Caco-2 (cell line): ENCODE data around the gene CDK14. TPM values are rescaled to one million over a fixed set of nuclear protein-coding genes. Genes with fewer than 3 reads are reported as not detected.

ENCODE experiments used
- BruUV-seq: library from RNA; stranded (reverse); fragments of 400-500 nt; replicated peaks from 2 replicates; lab custom pipeline; 2021; lab: Mats Ljungman, UMichigan
- CTCF ChIA-PET: fragments of 300-600 bp; sonication (Branson Sonifier 250); formaldehyde crosslinking; loops from one replicate; lab custom pipeline; 2022; ENCODE audit warnings: antibody characterized with exemption; lab: Charles Lee
- POLR2A ChIA-PET: fragments of 300-600 bp; sonication (Branson Sonifier 250); formaldehyde crosslinking; loops from one replicate; lab custom pipeline; 2022; ENCODE audit warnings: antibody characterized with exemption; lab: Charles Lee
- DNase-seq, 2 experiments: peaks; one replicate each; pipeline versions ENCODE4 v3.0.0 to v3.0.0-alpha.2; 2020 to 2022
- H3K27me3 ChIP-seq: replicated peaks from 2 replicates; pipeline ENCODE4 v1.6.0; 2011; ENCODE audit warnings: low read length; ENCODE audit not compliant: control insufficient read depth, insufficient read depth
- H3K36me3 ChIP-seq: 2 replicates; pipeline ENCODE4 v1.5.1; 2011; ENCODE audit warnings: low read length; ENCODE audit not compliant: control insufficient read depth, insufficient read depth
- H3K4me1 ChIP-seq: fragments of 250-450 bp; sonication (Bioruptor Pico); 2 replicates; pipeline ENCODE4 v1.5.1; 2020; ENCODE audit warnings: mild to moderate bottlenecking
- H3K4me3 ChIP-seq: 2 replicates; pipeline ENCODE4 v1.5.1; 2011; ENCODE audit warnings: low read depth, mild to moderate bottlenecking, control low read depth, low read length
- H3K9me3 ChIP-seq: fragments of 250-450 bp; sonication (Bioruptor Pico); 2 replicates; pipeline ENCODE4 v1.5.1; 2020; ENCODE audit warnings: mild to moderate bottlenecking, moderate library complexity
- H3K27ac Mint-ChIP-seq: one replicate; pipeline ENCODE4 v1.8.0; 2022; ENCODE audit warnings: mixed read lengths; ENCODE audit not compliant: unreplicated experiment
- H3K27me3 Mint-ChIP-seq: one replicate; pipeline ENCODE4 v1.8.0; 2022; ENCODE audit warnings: mixed read lengths; ENCODE audit not compliant: insufficient read depth, unreplicated experiment
- H3K36me3 Mint-ChIP-seq: one replicate; pipeline ENCODE4 v1.8.0; 2022; ENCODE audit warnings: mild to moderate bottlenecking, mixed read lengths; ENCODE audit not compliant: insufficient read depth, unreplicated experiment
- H3K4me1 Mint-ChIP-seq: one replicate; pipeline ENCODE4 v1.8.0; 2022; ENCODE audit warnings: low read depth, mixed read lengths; ENCODE audit not compliant: unreplicated experiment
- H3K4me3 Mint-ChIP-seq: one replicate; pipeline ENCODE4 v1.8.0; 2022; ENCODE audit warnings: mild to moderate bottlenecking, moderate library complexity, mixed read lengths; ENCODE audit not compliant: unreplicated experiment
- H3K9me3 Mint-ChIP-seq: one replicate; pipeline ENCODE4 v1.8.0; 2022; ENCODE audit warnings: mixed read lengths; ENCODE audit not compliant: unreplicated experiment
- intact Hi-C: fragments of 100-400 bp; cut with micrococcal nuclease; formaldehyde crosslinking; loops from one replicate; pipeline ENCODE4 v1.10.0; 2022; ENCODE audit not compliant: unreplicated experiment
- total RNA-seq: library from RNA; stranded (reverse); gene quantifications from 2 replicates; pipeline ENCODE4 v1.2.3, GENCODE V29; 2022
- TF ChIP-seq, protein P1 (sequence below), 2 experiments: fragments of 200-600 bp in 1 of 2; IDR thresholded peaks; 1 replicate in 1 of 2; 2 replicates in 1 of 2; pipeline versions ENCODE4 v1.5.1 to v1.8.0; 2011 to 2022; ENCODE audit warnings: antibody characterized with exemption in 1 of 2, control low read depth in 1 of 2, inconsistent platforms in 1 of 2, low read depth in 1 of 2, low read length in 1 of 2, mild to moderate bottlenecking in 1 of 2, moderate library complexity in 1 of 2; ENCODE audit not compliant: insufficient read depth in 1 of 2, severe bottlenecking in 1 of 2, unreplicated experiment in 1 of 2

The CDK14 gene
- total RNA-seq, 1 experiment from 2014 or later = 18.2 TPM

DNA sequence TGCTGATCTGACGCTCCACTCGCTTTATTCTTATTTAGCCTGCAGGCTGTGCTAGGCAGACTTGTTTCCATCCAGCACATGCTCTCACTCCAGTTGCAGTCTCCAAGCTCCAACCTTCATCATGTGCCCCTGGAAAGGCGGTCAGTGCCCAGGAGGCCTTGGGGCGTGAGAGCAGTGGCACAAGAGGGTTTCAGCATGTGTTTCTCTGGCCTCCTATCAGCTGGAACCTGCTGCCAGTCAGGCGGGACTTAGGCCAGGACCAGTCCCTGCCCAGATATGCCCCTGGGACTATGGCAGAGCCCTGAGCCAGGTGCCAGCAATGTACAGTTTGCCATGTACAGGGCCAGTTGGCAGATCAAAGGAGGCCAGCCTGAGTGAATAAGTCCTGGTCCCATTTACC, 337.9 kb downstream of the CDK14 start:
- no peak overlapping the region for H3K4me3 Mint-ChIP-seq
- no peaks in the 10 kb centered on the region for H3K4me1 Mint-ChIP-seq
- H3K36me3 Mint-ChIP-seq = no peaks in the 10 kb centered on the region
- H3K4me1 ChIP-seq = no peaks in the 10 kb centered on the region
- H3K27me3 Mint-ChIP-seq = no peaks in the 10 kb centered on the region
- CTCF ChIA-PET = no interaction called here
- H3K36me3 ChIP-seq = no peaks in the 10 kb centered on the region
- no TSS peak for BruUV-seq
- no peak overlapping the region for H3K4me3 ChIP-seq
- POLR2A ChIA-PET = no interaction called here
- H3K9me3 Mint-ChIP-seq = no peaks in the 10 kb centered on the region
- no peaks in the 10 kb centered on the region for H3K27me3 ChIP-seq
- DNase-seq = no peak
- intact Hi-C loops = no loop called here
- TF ChIP-seq, protein P1, sequence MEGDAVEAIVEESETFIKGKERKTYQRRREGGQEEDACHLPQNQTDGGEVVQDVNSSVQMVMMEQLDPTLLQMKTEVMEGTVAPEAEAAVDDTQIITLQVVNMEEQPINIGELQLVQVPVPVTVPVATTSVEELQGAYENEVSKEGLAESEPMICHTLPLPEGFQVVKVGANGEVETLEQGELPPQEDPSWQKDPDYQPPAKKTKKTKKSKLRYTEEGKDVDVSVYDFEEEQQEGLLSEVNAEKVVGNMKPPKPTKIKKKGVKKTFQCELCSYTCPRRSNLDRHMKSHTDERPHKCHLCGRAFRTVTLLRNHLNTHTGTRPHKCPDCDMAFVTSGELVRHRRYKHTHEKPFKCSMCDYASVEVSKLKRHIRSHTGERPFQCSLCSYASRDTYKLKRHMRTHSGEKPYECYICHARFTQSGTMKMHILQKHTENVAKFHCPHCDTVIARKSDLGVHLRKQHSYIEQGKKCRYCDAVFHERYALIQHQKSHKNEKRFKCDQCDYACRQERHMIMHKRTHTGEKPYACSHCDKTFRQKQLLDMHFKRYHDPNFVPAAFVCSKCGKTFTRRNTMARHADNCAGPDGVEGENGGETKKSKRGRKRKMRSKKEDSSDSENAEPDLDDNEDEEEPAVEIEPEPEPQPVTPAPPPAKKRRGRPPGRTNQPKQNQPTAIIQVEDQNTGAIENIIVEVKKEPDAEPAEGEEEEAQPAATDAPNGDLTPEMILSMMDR (IDR thresholded peaks at IDR 0.05; ENCODE audit: insufficient read depth in 1 of 2, low read depth in 1 of 2, low read length in 1 of 2, severe bottlenecking in 1 of 2, unreplicated experiment in 1 of 2) = no peak
- no peaks in the 10 kb centered on the region for H3K9me3 ChIP-seq
- no peak overlapping the region for H3K27ac Mint-ChIP-seq

DNA sequence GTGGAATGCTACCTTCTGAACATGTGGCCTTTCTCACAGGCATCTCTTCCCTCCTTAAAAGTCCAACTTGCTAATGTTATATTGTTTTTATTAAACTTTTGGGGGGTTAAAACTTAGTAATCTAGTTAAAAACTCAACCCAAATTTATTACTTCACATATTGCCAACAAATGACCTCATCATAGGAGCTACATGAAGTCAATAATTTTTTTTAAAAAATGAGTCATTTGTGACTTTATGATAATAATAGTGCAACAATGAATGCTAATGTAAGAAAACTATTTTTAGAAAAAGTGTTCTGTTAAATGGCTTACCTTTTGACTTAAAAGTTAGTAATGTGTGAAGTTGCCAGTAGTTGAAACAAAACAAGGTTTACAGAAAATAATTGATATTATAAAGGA, 342.2 kb downstream of the CDK14 start:
- no peaks in the 10 kb centered on the region for H3K27me3 ChIP-seq
- intact Hi-C loops = no loop called here
- no peak overlapping the region for H3K4me3 ChIP-seq
- POLR2A ChIA-PET = no interaction called here
- Mint-ChIP-seq H3K27ac (no peak overlapping the region), H3K27me3 (no peaks in the 10 kb centered on the region), H3K4me3 (no peak overlapping the region), H3K4me1 (no peaks in the 10 kb centered on the region), H3K36me3 (no peaks in the 10 kb centered on the region), H3K9me3 (no peaks in the 10 kb centered on the region)
- H3K4me1 ChIP-seq = no peaks in the 10 kb centered on the region
- CTCF ChIA-PET = no interaction called here
- no peaks in the 10 kb centered on the region for H3K9me3 ChIP-seq
- no peaks in the 10 kb centered on the region for H3K36me3 ChIP-seq
- TF ChIP-seq, protein P1 (IDR thresholded peaks at IDR 0.05; ENCODE audit: insufficient read depth in 1 of 2, low read depth in 1 of 2, low read length in 1 of 2, severe bottlenecking in 1 of 2, unreplicated experiment in 1 of 2) = no peak
- BruUV-seq = no TSS peak
- no peak for DNase-seq

DNA sequence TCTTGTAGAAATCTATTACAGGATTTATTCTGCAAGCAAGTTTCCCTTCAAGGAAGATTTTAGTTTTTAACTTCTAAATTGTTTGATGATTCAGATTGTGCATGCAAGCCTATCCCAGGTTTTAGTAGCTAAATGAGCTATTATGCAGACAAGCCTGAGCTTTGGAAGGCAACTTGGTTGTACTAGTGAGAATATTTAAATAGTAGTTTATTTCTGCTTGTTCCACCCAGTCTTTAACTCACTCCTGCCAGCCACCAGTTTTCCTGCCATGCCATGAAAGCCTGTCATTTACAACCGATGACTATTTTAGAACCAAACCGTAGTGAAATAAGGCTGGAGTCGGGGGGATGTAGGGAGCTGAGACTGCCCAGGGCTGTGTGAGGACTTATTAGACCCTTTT, 343.5 kb downstream of the CDK14 start:
- Mint-ChIP-seq H3K27ac (no peak overlapping the region), H3K27me3 (no peaks in the 10 kb centered on the region), H3K4me3 (no peak overlapping the region), H3K36me3 (no peaks in the 10 kb centered on the region), H3K9me3 (no peaks in the 10 kb centered on the region), H3K4me1 (no peaks in the 10 kb centered on the region)
- POLR2A ChIA-PET = no interaction called here
- Histone ChIP-seq H3K4me1 (no peaks in the 10 kb centered on the region), H3K36me3 (no peaks in the 10 kb centered on the region), H3K9me3 (no peaks in the 10 kb centered on the region), H3K4me3 (no peak overlapping the region), H3K27me3 (no peaks in the 10 kb centered on the region)
- TF ChIP-seq, protein P1 (IDR thresholded peaks at IDR 0.05; ENCODE audit: insufficient read depth in 1 of 2, low read depth in 1 of 2, low read length in 1 of 2, severe bottlenecking in 1 of 2, unreplicated experiment in 1 of 2) = no peak
- BruUV-seq = no TSS peak
- CTCF ChIA-PET = no interaction called here
- intact Hi-C loops = no loop called here
- DNase-seq = no peak
